ENCODE measurements around the gene PRUNE2. TPM values are rescaled to one million over a fixed set of nuclear protein-coding genes. Genes with fewer than 3 reads are reported as not detected.

PRUNE2 gene
- total and polyA plus RNA-seq, 4 donors: 1.3 to 4.5 (median 1.6) TPM

DNA sequence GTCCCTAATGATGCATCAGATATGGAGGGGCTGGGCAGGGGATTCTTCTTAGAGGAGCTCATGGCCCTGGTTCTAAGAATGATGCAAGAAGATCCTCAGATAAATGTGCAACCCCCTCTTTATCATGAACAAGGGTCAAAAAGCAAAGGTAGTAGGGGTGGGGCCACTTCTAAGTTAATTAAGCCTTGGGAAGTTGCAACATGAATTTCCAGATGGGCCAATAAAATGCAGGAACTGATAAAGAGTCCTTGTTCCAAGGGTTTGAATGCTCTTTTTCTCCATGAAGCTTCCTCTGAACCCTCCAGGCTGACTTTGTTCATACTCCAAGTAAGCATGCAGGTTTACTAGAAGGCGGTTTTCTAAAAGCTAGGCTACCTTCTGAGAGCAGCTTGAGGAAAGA is 116.1 kb downstream of the PRUNE2 start:
- TF ChIP-seq NR2F2 (IDR thresholded peaks at IDR 0.05) (no peak), SP1 (IDR thresholded peaks at IDR 0.05) (no peak), JUND (IDR thresholded peaks at IDR 0.05) (no peak), FOXA1 (IDR thresholded peaks at IDR 0.05) (no peak), GABPA (IDR thresholded peaks at IDR 0.05 in 1 of 2, conservative IDR thresholded peaks at IDR 0.05 in 1 of 2) (no peak), FOXA2 (IDR thresholded peaks at IDR 0.05) (no peak), TAF1 (conservative IDR thresholded peaks at IDR 0.05) (no peak)
- TF ChIP-seq, protein P1, sequence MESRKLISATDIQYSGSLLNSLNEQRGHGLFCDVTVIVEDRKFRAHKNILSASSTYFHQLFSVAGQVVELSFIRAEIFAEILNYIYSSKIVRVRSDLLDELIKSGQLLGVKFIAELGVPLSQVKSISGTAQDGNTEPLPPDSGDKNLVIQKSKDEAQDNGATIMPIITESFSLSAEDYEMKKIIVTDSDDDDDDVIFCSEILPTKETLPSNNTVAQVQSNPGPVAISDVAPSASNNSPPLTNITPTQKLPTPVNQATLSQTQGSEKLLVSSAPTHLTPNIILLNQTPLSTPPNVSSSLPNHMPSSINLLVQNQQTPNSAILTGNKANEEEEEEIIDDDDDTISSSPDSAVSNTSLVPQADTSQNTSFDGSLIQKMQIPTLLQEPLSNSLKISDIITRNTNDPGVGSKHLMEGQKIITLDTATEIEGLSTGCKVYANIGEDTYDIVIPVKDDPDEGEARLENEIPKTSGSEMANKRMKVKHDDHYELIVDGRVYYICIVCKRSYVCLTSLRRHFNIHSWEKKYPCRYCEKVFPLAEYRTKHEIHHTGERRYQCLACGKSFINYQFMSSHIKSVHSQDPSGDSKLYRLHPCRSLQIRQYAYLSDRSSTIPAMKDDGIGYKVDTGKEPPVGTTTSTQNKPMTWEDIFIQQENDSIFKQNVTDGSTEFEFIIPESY (IDR thresholded peaks at IDR 0.05): no peak
- TF ChIP-seq, protein P2, sequence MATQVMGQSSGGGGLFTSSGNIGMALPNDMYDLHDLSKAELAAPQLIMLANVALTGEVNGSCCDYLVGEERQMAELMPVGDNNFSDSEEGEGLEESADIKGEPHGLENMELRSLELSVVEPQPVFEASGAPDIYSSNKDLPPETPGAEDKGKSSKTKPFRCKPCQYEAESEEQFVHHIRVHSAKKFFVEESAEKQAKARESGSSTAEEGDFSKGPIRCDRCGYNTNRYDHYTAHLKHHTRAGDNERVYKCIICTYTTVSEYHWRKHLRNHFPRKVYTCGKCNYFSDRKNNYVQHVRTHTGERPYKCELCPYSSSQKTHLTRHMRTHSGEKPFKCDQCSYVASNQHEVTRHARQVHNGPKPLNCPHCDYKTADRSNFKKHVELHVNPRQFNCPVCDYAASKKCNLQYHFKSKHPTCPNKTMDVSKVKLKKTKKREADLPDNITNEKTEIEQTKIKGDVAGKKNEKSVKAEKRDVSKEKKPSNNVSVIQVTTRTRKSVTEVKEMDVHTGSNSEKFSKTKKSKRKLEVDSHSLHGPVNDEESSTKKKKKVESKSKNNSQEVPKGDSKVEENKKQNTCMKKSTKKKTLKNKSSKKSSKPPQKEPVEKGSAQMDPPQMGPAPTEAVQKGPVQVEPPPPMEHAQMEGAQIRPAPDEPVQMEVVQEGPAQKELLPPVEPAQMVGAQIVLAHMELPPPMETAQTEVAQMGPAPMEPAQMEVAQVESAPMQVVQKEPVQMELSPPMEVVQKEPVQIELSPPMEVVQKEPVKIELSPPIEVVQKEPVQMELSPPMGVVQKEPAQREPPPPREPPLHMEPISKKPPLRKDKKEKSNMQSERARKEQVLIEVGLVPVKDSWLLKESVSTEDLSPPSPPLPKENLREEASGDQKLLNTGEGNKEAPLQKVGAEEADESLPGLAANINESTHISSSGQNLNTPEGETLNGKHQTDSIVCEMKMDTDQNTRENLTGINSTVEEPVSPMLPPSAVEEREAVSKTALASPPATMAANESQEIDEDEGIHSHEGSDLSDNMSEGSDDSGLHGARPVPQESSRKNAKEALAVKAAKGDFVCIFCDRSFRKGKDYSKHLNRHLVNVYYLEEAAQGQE (IDR thresholded peaks at IDR 0.05): no peak
- TF ChIP-seq, protein P3, sequence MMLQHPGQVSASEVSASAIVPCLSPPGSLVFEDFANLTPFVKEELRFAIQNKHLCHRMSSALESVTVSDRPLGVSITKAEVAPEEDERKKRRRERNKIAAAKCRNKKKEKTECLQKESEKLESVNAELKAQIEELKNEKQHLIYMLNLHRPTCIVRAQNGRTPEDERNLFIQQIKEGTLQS (IDR thresholded peaks at IDR 0.05): no peak
- no peaks in the 10 kb centered on the region for H3K27me3 ChIP-seq (ENCODE audit: control insufficient read depth in 4 of 4, insufficient read depth in 4 of 4, low read length in 3 of 4)
- H3K36me3 ChIP-seq (ENCODE audit: control insufficient read depth in 4 of 4, insufficient read depth in 3 of 4, low read depth in 1 of 4, low read length in 3 of 4): no peaks in the 10 kb centered on the region
- DNase-seq (ENCODE audit: low spot score): no peak
- H3K9ac ChIP-seq (ENCODE audit: low read depth in 1 of 2, low read length in 2 of 2): no peak overlapping the region
- no peaks in the 10 kb centered on the region for H3K9me3 ChIP-seq (ENCODE audit: control insufficient read depth in 4 of 4, low read length in 3 of 4)
- no peaks in the 10 kb centered on the region for H3K4me1 ChIP-seq (ENCODE audit: control insufficient read depth in 4 of 4, insufficient read depth in 4 of 4, low read length in 3 of 4)
- no peak overlapping the region for H3K27ac ChIP-seq (ENCODE audit: low read depth in 1 of 2, low read length in 2 of 2)
- H3K4me3 ChIP-seq (ENCODE audit: low read depth in 1 of 3, low read length in 3 of 3): no peak overlapping the region
- 94% methylated on average over 1 of the region's 1 CpG for WGBS

DNA sequence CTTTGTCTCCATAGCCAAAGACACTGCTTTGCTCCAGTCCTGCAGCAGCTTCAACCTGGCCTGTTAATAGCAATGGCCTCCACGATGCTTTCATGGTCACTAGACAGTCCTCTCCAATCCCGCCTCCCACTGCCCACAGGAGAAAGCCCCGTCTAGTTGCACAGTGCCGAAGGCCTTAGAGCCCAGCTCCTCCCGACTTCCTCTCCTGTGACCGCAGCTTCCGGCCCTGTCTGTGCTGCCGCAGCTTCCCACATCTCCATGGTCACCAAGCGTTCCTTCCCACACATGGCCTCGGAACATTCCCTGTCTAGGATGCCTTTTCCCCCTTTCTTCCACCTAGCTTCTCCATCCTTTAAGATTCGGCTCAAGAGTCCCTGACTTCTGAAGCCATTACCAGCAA is 118.2 kb downstream of the PRUNE2 start:
- Histone ChIP-seq H3K27ac (ENCODE audit: low read depth in 1 of 2, low read length in 2 of 2) (no peak overlapping the region), H3K36me3 (ENCODE audit: control insufficient read depth in 4 of 4, insufficient read depth in 3 of 4, low read depth in 1 of 4, low read length in 3 of 4) (no peaks in the 10 kb centered on the region), H3K9me3 (ENCODE audit: control insufficient read depth in 4 of 4, low read length in 3 of 4) (no peaks in the 10 kb centered on the region), H3K9ac (ENCODE audit: low read depth in 1 of 2, low read length in 2 of 2) (no peak overlapping the region), H3K27me3 (ENCODE audit: control insufficient read depth in 4 of 4, insufficient read depth in 4 of 4, low read length in 3 of 4) (no peaks in the 10 kb centered on the region), H3K4me1 (ENCODE audit: control insufficient read depth in 4 of 4, insufficient read depth in 4 of 4, low read length in 3 of 4) (no peaks in the 10 kb centered on the region), H3K4me3 (ENCODE audit: low read depth in 1 of 3, low read length in 3 of 3) (no peak overlapping the region)
- DNase-seq (ENCODE audit: low spot score): no peak
- 82% methylated on average over 11 of the region's 11 CpGs for WGBS
- TF ChIP-seq GABPA (IDR thresholded peaks at IDR 0.05 in 1 of 2, conservative IDR thresholded peaks at IDR 0.05 in 1 of 2): no peak
- no peak for TF ChIP-seq NR2F2 (IDR thresholded peaks at IDR 0.05)
- TF ChIP-seq FOXA2 (IDR thresholded peaks at IDR 0.05): no peak
- TF ChIP-seq TAF1 (conservative IDR thresholded peaks at IDR 0.05): no peak
- TF ChIP-seq, protein P1 (IDR thresholded peaks at IDR 0.05): no peak
- no peak for TF ChIP-seq HNF4A (conservative IDR thresholded peaks at IDR 0.05)
